Muscle of leg (tissue), 11 donors: ENCODE data around the gene MPP3. TPM values are rescaled to one million over a fixed set of nuclear protein-coding genes. Genes with fewer than 3 reads are reported as not detected.
A peak's percentile ranks its signal among the peaks of the same experiment; 100 is the strongest.

ENCODE experiments used
- DNase-seq: peaks from one replicate; pipeline ENCODE4 v3.0.0; 2013
- H3K27ac ChIP-seq: one replicate; pipeline ENCODE4 v1.5.1; 2013; ENCODE audit warnings: mild to moderate bottlenecking, low read length, control low read depth
- H3K27me3 ChIP-seq: one replicate; pipeline ENCODE4 v1.6.1; 2013; ENCODE audit warnings: low read length; ENCODE audit not compliant: control insufficient read depth, insufficient read depth
- H3K36me3 ChIP-seq: one replicate; pipeline ENCODE4 v1.6.1; 2013; ENCODE audit warnings: low read length; ENCODE audit not compliant: control insufficient read depth, insufficient read depth
- H3K4me1 ChIP-seq: one replicate; pipeline ENCODE4 v1.6.1; 2013; ENCODE audit warnings: low read length; ENCODE audit not compliant: control insufficient read depth, insufficient read depth
- H3K4me3 ChIP-seq: one replicate; pipeline ENCODE4 v1.5.1; 2013; ENCODE audit warnings: low read length, control low read depth
- H3K9me3 ChIP-seq: replicated peaks from 2 replicates; pipeline ENCODE4 v1.6.1; 2013; ENCODE audit warnings: low read depth, low read length; ENCODE audit not compliant: control insufficient read depth
- WGBS: methylation state at CpG from one replicate; pipeline ENCODE4 v1.1.5; 2013; ENCODE audit warnings: missing lambda C conversion rate; ENCODE audit not compliant: insufficient coverage; 5-methylcytosine and 5-hydroxymethylcytosine counted together
- polyA plus RNA-seq, 8 donors: library from polyadenylated mRNA; unstranded; fragments of 120-200 nt; gene quantifications; one replicate each; pipeline versions ENCODE4 v1.2.1 to v1.2.3, GENCODE V29; 2013; ENCODE audit warnings: inconsistent platforms in 1 of 8, low replicate concordance in 1 of 8; ENCODE audit not compliant: insufficient read length in 8 of 8, insufficient read depth in 1 of 8
- total RNA-seq: library from RNA; stranded (reverse); fragments of 120-200 nt; gene quantifications from one replicate; pipeline ENCODE4 v1.2.4, GENCODE V29; 2013

The MPP3 gene
- total and polyA plus RNA-seq, 9 donors, result 3.6 to 7.1 (median 6.1) TPM

DNA sequence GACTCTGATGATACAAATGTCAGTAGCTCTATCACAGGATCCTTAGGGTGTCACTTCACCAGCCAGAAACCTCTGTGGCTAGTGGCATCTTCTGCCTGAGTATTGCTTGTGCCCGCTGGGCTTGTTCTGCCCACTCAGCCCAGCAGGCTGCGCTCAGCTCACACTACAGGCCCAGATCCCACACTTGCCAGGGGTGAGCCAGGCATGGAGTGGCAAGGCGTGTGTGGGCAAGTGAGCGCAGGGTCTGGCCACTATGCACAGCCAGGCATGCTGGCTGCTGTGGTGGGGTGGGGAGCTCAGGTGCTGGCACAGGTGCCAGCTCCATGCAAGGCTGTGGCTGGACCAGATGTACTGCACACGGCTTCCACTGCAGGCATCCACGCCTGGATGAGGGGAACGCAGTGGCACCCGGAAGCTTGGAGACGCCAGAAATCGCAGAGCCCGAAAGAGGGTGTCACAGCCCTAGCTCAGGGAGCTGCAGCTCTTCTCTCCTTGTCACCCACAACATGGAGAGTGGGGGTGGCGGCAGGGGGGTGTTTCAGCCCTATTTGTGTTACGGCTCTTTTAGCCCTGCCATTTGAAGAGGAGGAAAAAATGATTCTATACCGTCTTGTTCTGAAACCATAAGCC lies 42.5 kb downstream of the MPP3 start:
- 92% methylated on average over 4 of the region's 14 CpGs for WGBS
- H3K9me3 ChIP-seq, result no peaks in the 10 kb centered on the region
- H3K27me3 ChIP-seq, result no peaks in the 10 kb centered on the region
- no peak overlapping the region for H3K4me3 ChIP-seq
- no peak overlapping the region for H3K27ac ChIP-seq
- no peak for DNase-seq
- no peaks in the 10 kb centered on the region for H3K36me3 ChIP-seq
- H3K4me1 ChIP-seq, result peaks cover 5% of the 10 kb centered on the region

DNA sequence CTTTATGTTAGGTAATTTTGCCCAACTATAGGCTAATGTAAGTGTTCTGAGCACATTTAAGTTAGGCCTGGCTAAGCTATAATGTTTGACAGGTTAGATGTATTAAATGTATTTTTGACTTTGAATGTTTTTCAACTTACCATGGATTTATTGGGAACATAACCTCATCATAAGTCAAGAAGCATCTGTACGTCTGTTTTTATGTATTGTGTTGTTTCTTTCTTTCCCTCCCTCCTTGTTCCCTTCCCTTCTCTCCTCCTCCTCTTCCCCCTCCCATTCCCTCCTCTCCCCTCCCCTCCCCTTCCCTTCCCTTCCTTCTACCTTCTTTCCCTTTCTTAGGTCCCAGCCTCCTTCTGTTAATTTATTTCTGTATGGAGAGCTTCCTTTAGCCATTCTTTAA lies 43.5 kb downstream of the MPP3 start:
- DNase-seq, result no peak
- Histone ChIP-seq H3K9me3 (no peaks in the 10 kb centered on the region), H3K27me3 (no peaks in the 10 kb centered on the region), H3K27ac (no peak overlapping the region), H3K4me1 (peaks cover 5% of the 10 kb centered on the region), H3K36me3 (no peaks in the 10 kb centered on the region), H3K4me3 (no peak overlapping the region)
- WGBS, result no CpG with 5 or more reads among the region's 1 CpG

DNA sequence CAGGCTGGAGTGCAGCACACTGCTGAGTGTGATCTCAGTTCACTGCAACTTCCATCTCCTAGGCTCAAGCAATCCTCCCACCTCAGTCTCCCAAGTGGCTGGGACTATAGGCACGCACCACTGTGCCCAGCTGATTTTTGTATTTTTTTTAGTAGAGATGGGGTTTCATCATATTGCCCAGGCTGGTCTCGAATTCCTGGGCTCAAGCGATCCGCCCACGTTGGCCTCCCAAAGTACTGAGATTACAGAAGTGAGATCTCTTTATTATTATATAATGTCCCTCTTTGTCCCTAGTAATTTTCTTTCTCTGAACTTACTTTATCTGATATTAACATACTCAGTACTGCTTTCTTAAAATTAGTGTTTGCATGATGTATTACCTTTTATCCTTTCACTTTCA lies 44.4 kb downstream of the MPP3 start:
- WGBS, result no CpG with 5 or more reads among the region's 5 CpGs
- Histone ChIP-seq H3K4me3 (no peak overlapping the region), H3K4me1 (peaks cover 5% of the 10 kb centered on the region), H3K27me3 (no peaks in the 10 kb centered on the region), H3K27ac (no peak overlapping the region), H3K9me3 (no peaks in the 10 kb centered on the region), H3K36me3 (no peaks in the 10 kb centered on the region)
- no peak for DNase-seq

DNA sequence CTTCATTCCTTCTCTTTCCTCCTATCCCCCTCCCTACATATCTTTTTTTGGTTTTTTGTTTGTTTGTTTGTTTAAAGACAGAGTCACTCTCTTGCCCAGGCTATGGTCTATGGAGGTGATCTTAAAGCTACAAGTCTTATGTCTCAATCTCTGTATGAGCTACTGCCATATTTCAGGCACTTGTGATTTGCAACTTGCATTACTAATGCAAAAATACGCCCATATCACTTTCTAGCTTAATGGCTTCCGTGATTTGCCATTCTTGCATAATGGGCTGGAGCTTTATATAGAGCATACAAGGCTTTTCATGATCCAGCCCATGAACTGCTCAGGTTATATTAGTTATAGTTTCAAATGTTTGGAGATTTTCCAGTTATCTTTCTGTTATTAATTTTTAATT lies 45.2 kb downstream of the MPP3 start:
- no CpG with 5 or more reads among the region's 2 CpGs for WGBS
- Histone ChIP-seq H3K9me3 (no peaks in the 10 kb centered on the region), H3K36me3 (no peaks in the 10 kb centered on the region), H3K27ac (no peak overlapping the region), H3K4me3 (no peak overlapping the region), H3K4me1 (peaks cover 5% of the 10 kb centered on the region), H3K27me3 (peaks cover 5% of the 10 kb centered on the region)
- DNase-seq, result no peak

DNA sequence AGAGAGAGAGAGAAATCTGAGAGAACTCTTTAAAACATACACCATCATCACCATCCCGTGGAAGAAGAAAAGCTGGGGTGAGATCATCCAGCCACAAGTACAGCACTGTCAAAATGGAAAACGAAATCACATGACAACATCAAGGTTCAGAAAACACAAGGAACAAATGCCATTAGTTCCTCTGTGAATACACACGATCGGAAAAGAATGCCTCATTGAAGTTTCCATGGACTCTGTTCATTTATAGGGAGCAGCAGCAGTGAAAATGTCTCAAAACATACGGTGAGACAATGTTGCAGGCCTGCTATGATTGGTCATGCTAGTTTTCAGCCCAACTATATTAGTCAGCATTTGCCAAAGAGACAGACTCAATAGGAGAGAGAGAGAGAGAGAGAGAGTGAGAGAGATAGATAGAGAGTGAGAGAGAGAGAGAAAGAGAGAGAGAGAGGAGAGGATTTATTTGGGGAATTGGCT lies 48.3 kb downstream of the MPP3 start:
- Histone ChIP-seq H3K9me3 (no peaks in the 10 kb centered on the region), H3K36me3 (no peaks in the 10 kb centered on the region), H3K4me1 (peaks cover under 1% of the 10 kb centered on the region), H3K4me3 (no peak overlapping the region), H3K27ac (peak overlapping the region; percentile 10), H3K27me3 (peaks cover 18% of the 10 kb centered on the region)
- no CpG with 5 or more reads among the region's 5 CpGs for WGBS
- peak; percentile 83 for DNase-seq

DNA sequence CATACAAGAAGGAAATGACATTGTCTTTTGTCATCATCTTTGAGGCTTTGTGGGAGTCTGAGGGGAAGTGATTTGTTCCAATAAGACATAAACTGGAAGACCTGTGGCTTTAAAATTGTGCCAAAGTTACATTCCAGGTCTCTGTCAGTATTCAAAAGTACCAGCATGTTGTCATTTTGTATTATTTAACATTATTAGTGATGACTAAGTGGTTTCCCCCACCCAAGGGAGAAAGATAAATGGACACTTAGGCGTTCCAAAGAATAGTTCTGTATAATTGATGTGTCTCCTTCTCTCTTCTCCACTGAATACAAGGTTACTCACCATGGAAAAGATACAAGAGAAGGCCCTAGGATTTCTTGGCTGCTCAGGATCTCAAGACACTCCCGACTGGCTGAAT lies 48.9 kb downstream of the MPP3 start:
- DNase-seq, result no peak
- WGBS, result 80% methylated on average over 1 of the region's 2 CpGs
- Histone ChIP-seq H3K4me3 (no peak overlapping the region), H3K4me1 (peaks cover 6% of the 10 kb centered on the region), H3K36me3 (no peaks in the 10 kb centered on the region), H3K27ac (peak overlapping the region; percentile 47), H3K9me3 (no peaks in the 10 kb centered on the region), H3K27me3 (peaks cover 20% of the 10 kb centered on the region)

DNA sequence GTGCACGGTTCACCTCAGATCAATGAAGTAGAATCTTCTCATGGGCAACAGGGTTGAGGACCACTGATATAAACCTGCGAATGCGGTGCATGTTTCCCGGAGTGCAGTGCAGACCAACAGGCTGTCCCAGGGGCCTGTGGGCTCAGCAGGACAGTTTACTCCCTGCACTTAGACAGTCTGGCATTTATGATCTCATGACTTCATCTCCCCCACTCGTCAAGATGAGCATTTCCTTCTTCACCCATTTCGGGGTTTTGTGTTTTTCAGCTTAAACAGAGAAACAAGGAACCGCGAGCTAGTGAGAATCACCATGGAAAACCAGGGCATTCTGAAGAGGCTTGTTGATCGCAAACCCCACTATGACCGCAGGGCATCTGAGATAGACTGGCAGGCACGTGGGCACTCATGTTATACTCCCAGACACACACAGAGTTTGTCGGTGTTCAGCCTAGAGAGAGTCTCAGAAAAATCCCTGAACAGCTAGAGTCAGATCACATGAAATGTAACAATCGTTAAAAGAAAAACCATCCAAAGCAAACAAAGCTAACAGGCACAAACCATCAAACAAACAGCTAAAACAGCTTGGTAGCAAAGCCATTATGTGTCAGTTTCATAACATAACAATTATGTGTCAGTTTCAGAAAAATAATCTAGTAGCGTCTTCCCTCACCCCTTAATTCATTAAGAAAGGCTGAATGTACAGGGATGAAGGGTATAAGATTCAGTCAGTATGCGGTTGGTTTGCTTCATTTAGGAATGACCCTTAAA lies 49.8 kb downstream of the MPP3 start:
- H3K27ac ChIP-seq, result no peak overlapping the region
- no peaks in the 10 kb centered on the region for H3K36me3 ChIP-seq
- H3K27me3 ChIP-seq, result peaks cover 20% of the 10 kb centered on the region
- H3K9me3 ChIP-seq, result no peaks in the 10 kb centered on the region
- H3K4me3 ChIP-seq, result no peak overlapping the region
- H3K4me1 ChIP-seq, result peaks cover 7% of the 10 kb centered on the region
- WGBS, result 80% methylated on average over 10 of the region's 15 CpGs
- DNase-seq, result no peak

DNA sequence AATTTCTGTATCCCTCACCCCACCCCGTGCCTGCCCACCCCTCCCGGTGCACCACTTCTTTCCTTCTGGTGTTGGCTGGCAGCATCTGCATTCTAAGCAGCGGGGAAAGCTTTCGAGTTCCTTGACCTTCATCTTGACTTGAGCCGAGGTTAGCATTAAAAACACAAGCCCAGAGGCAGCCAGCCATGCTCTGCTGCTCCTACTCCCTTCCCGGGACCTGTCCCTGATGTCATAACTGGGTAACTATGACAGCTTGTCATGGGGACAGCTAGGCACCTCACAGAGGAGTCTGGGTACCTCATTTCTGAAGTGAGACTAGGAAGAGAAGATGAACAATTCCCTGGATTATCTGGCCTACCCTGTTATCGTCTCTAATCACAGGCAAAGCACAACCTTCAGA lies 52.8 kb downstream of the MPP3 start, which contains the start of gene CFAP97D1:
TSS of gene CFAP97D1 (plus strand) at position 301 of the 400 bp plus-strand sequence. CDS start at position 329, 28 bp downstream.
- 80% methylated on average over 4 of the region's 7 CpGs for WGBS
- Histone ChIP-seq H3K4me1 (peaks cover 25% of the 10 kb centered on the region), H3K9me3 (no peaks in the 10 kb centered on the region), H3K36me3 (peaks cover 15% of the 10 kb centered on the region), H3K27ac (peak within 1 kb of the TSS; percentile 85), H3K4me3 (peak within 1 kb of the TSS; percentile 87), H3K27me3 (peaks cover 20% of the 10 kb centered on the region)
- DNase-seq, result no peak

DNA sequence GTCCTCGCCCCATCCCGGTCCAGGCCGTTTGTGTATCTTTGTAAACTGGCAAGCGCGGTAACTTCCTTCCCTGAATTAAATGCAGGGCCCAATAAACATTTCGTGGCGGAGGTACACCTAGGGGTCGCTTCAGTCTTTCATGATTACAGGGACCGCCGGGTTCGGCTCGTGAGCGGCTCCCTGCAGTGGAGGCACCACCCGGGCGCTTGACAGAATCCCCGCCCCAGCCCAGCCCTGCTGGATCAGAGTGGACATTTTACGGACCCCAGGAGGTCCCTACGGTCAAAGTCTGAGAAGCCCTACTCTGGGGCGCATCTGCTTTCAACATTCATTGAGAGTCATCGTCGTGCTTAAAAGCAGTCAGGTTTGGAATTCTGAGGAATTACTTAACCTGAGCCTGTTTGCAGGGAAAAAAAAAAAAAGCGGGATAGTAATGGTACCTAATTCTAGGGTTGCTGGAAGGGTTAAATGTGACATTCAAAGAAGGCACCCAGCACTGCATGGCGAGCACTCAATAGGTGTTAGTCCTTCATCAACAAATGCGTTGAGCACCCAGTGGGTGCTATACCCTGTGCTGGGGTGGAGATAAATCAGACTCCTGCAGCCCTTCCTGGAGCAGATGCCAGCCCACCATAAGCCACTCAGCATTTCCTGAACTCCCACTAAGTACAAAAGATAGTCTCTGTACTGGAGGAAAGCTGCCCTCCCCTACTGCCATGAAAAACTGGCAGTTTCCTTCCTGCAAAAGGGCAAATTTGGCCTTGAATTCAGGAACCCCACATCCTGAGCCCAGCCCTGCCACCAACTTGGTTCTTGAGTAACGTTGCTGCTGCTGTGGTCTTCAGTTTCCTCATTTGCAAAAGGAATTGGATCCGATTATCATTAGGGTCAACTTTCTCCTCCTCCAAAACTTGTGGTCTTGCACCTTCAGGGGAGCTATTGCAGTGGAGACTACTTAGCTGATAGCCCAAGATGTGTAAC lies 53.5 kb downstream of the MPP3 start:
- Histone ChIP-seq H3K4me3 (peak overlapping the region; percentile 87), H3K9me3 (no peaks in the 10 kb centered on the region), H3K27ac (peak overlapping the region; percentile 85), H3K36me3 (peaks cover 22% of the 10 kb centered on the region), H3K27me3 (peaks cover 20% of the 10 kb centered on the region), H3K4me1 (peaks cover 32% of the 10 kb centered on the region)
- 5% methylated on average over 23 of the region's 26 CpGs for WGBS
- DNase-seq, result no peak
